HG02571 (cell line): ENCODE data around the gene GABRB1.

Source experiments
- ATAC-seq: cut with Tn5 transposase; IDR thresholded peaks from one replicate; pipeline ENCODE4 v1.9.1; 2021; ENCODE audit warnings: mild to moderate bottlenecking, moderate library complexity; ENCODE audit not compliant: unreplicated experiment

The GABRB1 gene

DNA sequence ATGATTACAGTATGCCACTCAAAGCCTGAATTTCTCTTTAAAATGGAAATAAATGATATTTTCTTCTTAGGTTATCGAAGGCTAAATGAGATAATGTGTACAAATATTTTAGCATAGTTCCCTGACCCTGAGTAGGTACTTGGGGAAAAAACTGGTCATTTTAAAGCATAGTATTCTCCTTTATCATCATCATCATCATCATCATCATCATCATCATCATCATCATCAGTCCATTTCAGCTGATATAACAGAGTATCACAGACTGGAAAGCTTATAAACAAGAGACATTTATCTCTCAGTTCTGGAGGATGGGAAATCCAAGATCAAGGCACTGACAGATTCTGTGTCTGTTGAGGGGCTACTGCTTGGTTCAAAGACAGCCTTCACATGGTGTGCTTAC, 13.9 kb downstream of the GABRB1 start:
- no peak for ATAC-seq

DNA sequence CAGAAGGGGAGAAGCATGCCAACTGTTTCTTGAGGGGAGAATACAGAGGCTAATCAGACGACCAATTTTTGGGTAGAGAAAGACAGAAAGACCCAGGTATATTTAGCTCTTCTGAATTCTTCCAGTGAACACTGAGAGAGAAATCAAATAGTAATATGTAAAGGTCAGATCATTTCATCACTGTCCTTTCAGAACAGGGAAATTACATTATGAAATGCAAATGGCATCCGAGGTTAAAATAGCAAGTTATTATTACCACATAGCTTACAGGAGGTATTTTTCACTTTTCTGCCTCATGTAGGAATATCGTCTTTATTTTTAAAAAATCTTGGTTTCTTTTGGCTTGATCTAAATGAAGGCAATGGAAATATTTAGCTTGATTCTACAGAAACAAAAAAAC, 18.0 kb downstream of the GABRB1 start:
- ATAC-seq: no peak

- ATAC-seq: no peak
These were observed 19.7 kb downstream of the GABRB1 start for GRCh38 chr4:47050761-47051725.

DNA sequence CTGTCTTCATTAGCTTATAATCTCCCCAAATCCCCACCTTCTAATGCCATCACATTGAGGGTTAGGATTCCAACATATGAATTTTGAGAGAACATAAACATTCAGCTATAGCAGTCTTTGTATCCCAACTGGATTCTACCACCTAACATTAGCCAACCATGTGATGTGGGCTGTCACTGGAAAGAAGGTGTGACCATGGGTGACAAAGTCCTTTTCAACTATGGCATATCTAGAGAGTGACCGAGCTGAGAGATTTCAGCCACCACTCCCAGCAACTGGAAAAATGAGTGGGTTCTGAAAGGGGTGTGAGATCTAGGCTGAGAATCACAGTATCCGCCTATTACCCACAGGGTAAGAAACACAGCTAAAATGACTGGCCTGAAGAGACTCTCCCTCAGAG, 22.1 kb downstream of the GABRB1 start:
- ATAC-seq: no peak

DNA sequence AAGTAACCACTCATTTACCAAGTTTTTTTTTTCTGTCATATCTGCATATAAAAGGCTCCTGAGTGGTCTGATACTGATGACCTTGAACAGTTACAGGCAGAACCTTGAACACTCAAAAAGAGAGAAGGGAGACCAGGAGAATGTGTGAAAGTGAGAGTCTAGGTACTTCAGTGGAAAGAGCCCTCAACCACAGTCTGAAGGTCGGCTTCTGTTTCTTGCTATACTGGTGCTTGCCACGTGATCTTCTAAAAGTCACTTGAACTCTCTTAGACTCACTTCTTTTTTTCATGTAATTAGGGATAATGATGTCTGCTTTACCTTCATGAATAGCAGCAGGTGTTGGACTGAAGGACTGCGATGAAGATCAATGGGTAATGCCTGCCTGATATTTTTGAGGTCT, 22.8 kb downstream of the GABRB1 start:
- no peak for ATAC-seq

- ATAC-seq: no peak
These were observed 26.6 kb downstream of the GABRB1 start for GRCh38 chr4:47057991-47058390.

DNA sequence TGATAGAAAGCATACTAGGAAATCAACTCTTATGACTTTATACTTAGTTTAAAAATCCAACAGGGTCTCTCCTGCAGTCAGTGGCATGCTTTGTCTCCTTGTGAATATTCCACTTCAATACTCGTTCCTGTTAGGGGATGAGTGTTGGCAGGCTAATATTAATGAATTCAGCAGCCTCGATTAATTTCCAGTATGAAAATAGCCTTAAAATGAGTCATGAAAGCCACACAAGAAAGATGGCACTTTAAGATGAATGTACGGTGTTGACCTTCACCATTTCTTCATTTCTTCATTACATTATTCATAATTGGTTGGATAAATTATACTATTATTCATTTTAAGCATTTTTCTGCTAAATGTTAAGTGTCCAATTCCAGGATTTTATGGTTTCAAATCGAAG, 29.2 kb downstream of the GABRB1 start:
- ATAC-seq: no peak

DNA sequence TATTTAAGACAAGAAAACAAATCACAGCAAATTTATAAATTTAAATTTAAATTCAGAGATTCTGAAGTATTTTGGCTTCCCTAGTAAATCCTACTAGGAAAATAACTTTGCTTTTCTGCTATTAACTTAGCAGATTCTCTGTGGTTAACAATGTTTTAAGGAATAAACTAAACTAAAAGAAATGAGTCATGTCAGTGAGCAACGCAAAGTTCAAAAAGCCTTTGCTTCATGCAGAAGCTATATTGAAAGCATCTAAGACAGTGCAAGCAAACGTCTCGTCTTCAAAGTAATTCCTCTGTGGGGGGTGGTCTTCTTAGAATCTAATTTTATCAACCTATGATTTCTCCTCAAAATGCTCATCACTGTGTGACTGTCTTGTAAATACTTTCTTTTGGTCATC, 30.1 kb downstream of the GABRB1 start:
- no peak for ATAC-seq

DNA sequence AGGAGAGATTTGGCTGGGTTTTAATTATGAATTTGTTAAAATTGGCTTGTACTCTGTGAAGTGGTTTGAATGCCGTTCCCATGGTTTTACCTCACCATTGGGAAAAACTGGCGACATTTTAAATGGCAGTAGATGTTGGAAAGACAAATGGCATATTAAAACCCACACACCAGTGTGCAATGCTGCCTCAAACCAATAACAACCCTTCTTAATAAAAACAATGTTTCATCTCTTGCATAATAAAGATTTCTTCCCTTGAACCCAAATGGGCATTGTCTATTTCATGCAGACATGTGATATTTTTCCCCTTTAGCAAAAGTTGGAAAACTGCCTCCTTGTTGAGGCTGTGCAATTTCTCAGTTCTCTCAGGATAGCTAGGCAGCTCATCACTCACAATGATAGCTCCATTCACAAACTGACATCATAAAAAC, 33.7 kb downstream of the GABRB1 start:
- ATAC-seq: no peak

- no peak for ATAC-seq
These were observed 37.6 kb downstream of the GABRB1 start for GRCh38 chr4:47068986-47069385.

GRCh38 chr4:47071901-47072341, 40.6 kb downstream of the GABRB1 start:
- ATAC-seq: no peak

DNA sequence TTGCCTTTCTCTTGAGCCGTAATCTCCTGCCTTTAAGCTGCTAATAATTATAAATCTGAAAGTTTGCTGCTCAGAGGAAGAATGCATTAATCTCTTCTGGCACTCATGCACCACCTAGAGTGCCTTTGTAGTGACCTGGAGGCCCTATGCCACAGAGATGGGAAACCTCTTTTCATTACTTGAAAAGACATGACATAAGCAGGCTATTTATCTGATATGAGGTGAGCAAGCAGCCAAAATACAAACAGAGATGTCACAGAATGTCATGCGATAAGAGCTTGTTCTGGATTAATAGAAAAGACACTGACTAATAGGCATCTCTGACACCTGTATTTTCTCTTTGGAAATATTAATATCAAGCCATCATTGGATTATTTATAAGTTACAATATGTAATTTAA, 42.3 kb downstream of the GABRB1 start:
- ATAC-seq: no peak

- ATAC-seq: no peak
These were observed 43.4 kb downstream of the GABRB1 start for GRCh38 chr4:47074816-47075215.

DNA sequence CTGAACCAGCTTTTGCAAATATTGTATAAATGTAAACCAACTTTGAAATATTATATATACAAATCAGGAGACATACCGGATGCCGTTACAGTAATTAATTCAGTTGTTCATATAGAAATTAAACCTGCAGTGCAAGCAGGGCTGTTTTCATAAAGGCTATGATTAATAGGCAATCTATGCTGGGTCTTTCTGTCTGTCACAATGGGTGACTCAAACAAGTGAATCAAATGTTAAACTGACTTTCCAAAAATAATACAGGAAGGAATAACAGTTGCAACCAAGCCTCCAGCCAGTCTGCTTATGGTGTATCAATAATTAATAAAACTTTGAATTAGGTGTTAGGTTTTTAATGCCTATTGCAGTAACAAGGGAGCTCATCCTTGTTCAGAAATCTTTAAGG, 43.9 kb downstream of the GABRB1 start:
- ATAC-seq: no peak

DNA sequence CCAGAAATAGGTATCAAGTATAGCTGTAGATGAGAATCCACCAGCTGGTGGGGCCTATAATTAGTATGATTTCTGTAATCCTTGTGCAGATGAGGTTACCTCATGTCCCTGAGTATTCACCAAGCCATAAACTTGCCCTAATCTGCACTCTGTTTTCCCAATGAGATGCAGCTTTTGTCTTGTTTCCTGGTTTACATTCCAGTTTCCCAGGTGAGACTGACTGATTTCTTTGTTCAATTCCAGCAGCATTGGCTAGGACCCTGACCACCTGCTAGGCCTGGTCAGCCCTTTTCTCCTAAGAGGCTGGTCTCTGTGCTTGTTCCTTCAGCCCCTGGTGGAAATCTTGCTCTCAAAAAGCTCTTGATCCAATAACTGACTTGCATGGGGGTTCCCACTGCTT, 44.6 kb downstream of the GABRB1 start:
- ATAC-seq: no peak

DNA sequence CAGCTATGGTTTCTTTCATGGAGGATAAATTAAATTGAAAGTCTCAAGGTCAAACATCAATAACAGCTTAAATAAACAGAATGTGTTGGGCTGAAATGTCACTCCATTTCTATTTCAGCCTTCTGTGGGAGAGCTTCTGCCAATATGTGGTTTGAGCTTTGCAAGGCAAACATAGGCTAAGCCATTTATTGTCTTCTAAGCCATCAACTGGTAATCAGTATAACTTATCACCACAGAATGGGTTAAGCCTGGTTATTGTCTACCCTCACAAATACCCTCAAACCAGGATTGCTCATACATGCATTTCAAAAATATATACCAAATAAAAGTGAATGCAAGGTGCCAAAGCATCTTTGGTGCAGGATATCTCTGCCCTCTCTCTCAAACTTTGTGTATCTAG, 52.7 kb downstream of the GABRB1 start:
- ATAC-seq: no peak

DNA sequence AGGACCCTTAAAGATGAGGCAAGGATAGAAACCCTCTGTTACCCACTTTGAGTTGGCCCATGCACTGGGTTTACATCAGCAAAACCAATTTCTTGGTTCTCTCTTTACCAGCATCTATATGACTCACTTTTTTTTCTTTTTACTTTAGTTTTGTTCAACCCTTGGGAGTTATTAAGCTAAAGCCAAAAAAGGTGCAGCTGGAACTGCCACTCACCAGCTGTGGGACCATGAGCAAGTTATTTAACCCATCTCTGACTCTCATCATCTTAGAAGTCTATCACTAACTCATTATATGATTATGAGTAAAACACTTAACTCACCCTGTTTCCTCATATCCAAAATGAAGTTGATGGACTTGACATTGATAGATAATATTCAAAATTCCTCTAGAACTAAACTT, 53.4 kb downstream of the GABRB1 start:
- no peak for ATAC-seq

DNA sequence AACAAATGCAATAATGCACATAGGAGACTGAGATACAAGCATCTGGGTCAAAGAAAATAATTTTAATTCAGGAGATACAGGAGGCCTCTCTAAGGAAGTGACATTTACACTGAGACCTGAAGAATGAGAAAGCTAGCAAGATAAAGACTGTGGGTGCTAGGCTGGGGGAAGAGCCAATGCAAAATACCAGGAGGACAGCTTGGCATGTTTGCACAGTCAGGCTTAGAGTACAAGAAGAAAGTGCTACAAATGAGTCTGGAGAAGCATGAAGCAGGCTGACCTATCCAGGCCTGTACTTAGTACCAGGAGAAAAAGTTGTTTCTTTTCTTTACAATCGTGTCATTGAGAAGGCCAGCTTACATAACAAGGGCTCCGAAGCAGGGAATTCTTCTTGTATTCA, 56.9 kb downstream of the GABRB1 start:
- no peak for ATAC-seq

GRCh38 chr4:47095884-47096283, 64.5 kb downstream of the GABRB1 start:
- ATAC-seq: no peak

- ATAC-seq: no peak
These were observed 70.1 kb downstream of the GABRB1 start for GRCh38 chr4:47101453-47101852.

GRCh38 chr4:47104986-47105385, 73.6 kb downstream of the GABRB1 start:
- ATAC-seq: no peak

DNA sequence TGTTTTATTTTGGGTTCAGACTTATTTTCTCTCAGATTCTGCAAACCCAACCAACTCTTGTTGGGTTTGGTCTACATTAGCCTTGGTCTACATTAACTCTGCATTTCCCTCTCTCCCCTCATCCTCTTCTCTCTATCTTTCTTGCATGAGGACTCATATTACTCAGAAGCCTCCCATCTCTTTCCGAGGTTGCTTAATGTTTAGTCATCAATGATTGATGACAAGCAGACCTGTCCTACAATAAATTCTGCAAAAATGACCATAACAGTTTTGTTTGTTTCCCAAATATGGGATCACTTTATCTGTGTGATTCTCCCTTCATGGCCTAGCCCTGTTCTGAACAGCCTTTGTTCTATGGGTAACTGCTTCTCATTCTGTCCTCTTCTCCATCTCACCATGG, 75.2 kb downstream of the GABRB1 start:
- no peak for ATAC-seq

DNA sequence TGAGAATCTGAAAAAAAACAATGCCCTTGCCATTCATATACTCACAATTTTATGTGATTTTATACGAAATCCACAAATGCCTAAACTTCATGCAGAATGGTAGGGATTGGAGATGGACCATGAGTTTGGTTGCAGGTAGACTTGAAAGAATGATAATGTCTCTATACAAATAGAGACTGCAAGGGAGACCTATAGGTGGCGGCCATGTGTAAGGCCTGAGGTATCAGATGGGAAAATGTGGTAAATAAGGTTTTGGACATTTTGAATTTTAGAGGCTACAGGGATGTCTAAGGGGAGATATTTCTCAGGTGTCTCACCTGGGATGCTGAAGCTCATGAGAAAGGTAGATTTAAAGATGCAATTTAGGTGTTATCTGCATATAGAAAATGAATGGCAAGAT, 78.0 kb downstream of the GABRB1 start:
- ATAC-seq: no peak
